DND-41 (cell line): ENCODE data around the gene KRT9.

Experiments used
- ATAC-seq: fragments of 200-7000 bp; cut with Tn5 transposase; 3 replicates; pipeline ENCODE4 v1.9.1; 2021; ENCODE audit warnings: low read depth; ENCODE audit not compliant: insufficient read depth
- DNase-seq: peaks from one replicate; pipeline ENCODE4 v3.0.0-alpha.2; 2020
- H2AFZ ChIP-seq: 2 replicates; pipeline ENCODE4 v1.6.0; 2012; ENCODE audit warnings: low read depth, low read length
- H3K27ac ChIP-seq: 2 replicates; pipeline ENCODE4 v1.5.1; 2012; ENCODE audit warnings: low read length, inconsistent platforms
- H3K27me3 ChIP-seq: fragments of 200-600 bp; sonication (generic); 2 replicates; pipeline ENCODE4 v1.6.0; 2012; ENCODE audit warnings: low read length, mild to moderate bottlenecking, inconsistent platforms; ENCODE audit not compliant: insufficient read depth, poor library complexity
- H3K36me3 ChIP-seq: 2 replicates; pipeline ENCODE4 v1.5.1; 2012; ENCODE audit warnings: low read length, inconsistent platforms; ENCODE audit not compliant: insufficient read depth
- H3K4me1 ChIP-seq: 2 replicates; pipeline ENCODE4 v1.5.1; 2012; ENCODE audit warnings: mild to moderate bottlenecking, low read length; ENCODE audit not compliant: insufficient read depth
- H3K4me2 ChIP-seq: 2 replicates; pipeline ENCODE4 v1.6.0; 2012; ENCODE audit warnings: mild to moderate bottlenecking, moderate library complexity, low read length, inconsistent platforms; ENCODE audit not compliant: insufficient read depth
- H3K4me3 ChIP-seq, 2 experiments: fragments of 200-600 bp in 1 of 2; shearing (Covaris generic) in 1 of 2; 2 replicates each; pipeline ENCODE4 v1.5.1; 2012 to 2016; ENCODE audit warnings: inconsistent platforms in 2 of 2, low read length in 2 of 2, mild to moderate bottlenecking in 2 of 2, low read depth in 1 of 2, moderate library complexity in 1 of 2
- H3K79me2 ChIP-seq: 2 replicates; pipeline ENCODE4 v1.6.0; 2012; ENCODE audit warnings: low read length, inconsistent platforms; ENCODE audit not compliant: insufficient read depth
- H3K9ac ChIP-seq: 2 replicates; pipeline ENCODE4 v1.6.0; 2012; ENCODE audit warnings: low read depth, mild to moderate bottlenecking, inconsistent platforms, low read length, moderate library complexity
- H3K9me3 ChIP-seq: 2 replicates; pipeline ENCODE4 v1.5.1; 2012; ENCODE audit warnings: low read length, moderate library complexity, mild to moderate bottlenecking, inconsistent platforms; ENCODE audit not compliant: insufficient read depth, severe bottlenecking
- H4K20me1 ChIP-seq: 2 replicates; pipeline ENCODE4 v1.6.0; 2012; ENCODE audit warnings: low read length; ENCODE audit not compliant: insufficient read depth
- EZH2 ChIP-seq: IDR thresholded peaks from 3 replicates; pipeline ENCODE4 v1.6.1; 2012; ENCODE audit warnings: borderline replicate concordance, low read depth, mild to moderate bottlenecking, moderate library complexity, low read length, inconsistent platforms; ENCODE audit not compliant: severe bottlenecking
- TF ChIP-seq, protein P1 (sequence below): IDR thresholded peaks from 2 replicates; pipeline ENCODE4 v1.5.1; 2012; ENCODE audit warnings: borderline replicate concordance, low read length, moderate library complexity, mild to moderate bottlenecking; ENCODE audit not compliant: poor library complexity, severe bottlenecking; ENCODE audit errors: extremely low read depth

Gene KRT9

DNA sequence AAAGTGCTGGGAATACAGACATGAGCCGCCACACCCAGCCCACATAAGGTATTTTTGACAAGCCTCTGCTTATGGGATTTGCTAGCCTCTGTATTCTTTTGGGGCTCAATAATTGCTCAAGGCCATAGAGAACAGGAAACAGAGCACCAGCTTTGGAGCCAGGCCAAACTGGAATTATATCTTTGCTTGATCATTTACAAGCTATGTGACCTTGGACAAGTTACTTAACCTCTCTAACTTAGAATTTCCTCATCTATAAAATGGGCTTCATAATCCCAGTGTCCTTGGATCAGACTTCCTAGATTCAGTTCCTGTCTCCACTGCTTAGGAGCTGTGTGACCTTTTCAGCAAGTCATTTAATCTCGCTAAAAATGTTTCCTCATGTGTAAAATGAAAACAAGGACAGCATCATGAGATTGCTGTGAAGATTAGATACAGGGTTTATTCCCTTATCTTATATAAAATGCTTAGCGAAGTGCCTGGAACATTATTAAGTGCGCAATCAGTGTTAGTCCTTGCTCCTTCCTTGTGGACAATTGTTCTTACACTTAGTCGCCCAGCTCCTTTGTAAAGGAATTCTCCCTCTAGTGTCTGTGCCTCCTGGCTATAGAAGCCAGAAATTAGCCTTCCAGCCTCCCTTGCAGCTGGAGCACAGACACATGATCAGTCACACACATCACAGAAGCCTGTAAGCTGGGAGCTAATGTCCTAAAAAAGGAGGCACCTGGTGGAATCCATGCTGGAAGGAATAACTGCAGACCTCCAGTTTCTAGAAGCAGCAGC lies 16.6 kb downstream of the KRT9 start:
- H4K20me1 ChIP-seq, result no peaks in the 10 kb centered on the region

GRCh38 chr17:41553987-41554680 lies 17.7 kb downstream of the KRT9 start:
- Histone ChIP-seq H3K27me3 (peaks cover 11% of the 10 kb centered on the region), H3K9ac (no peak overlapping the region), H3K27ac (no peak overlapping the region), H3K79me2 (no peaks in the 10 kb centered on the region), H3K36me3 (no peaks in the 10 kb centered on the region), H3K4me3 (no peak overlapping the region), H3K4me2 (no peak overlapping the region), H4K20me1 (no peaks in the 10 kb centered on the region; the same call in 1 of the 2 replicates), H2AFZ (no peak overlapping the region), H3K9me3 (no peaks in the 10 kb centered on the region), H3K4me1 (peaks cover under 1% of the 10 kb centered on the region; the same call in 1 of the 2 replicates)
- ATAC-seq (no peak), DNase-seq (no peak)
- TF ChIP-seq EZH2, result no peak
- TF ChIP-seq, protein P1, sequence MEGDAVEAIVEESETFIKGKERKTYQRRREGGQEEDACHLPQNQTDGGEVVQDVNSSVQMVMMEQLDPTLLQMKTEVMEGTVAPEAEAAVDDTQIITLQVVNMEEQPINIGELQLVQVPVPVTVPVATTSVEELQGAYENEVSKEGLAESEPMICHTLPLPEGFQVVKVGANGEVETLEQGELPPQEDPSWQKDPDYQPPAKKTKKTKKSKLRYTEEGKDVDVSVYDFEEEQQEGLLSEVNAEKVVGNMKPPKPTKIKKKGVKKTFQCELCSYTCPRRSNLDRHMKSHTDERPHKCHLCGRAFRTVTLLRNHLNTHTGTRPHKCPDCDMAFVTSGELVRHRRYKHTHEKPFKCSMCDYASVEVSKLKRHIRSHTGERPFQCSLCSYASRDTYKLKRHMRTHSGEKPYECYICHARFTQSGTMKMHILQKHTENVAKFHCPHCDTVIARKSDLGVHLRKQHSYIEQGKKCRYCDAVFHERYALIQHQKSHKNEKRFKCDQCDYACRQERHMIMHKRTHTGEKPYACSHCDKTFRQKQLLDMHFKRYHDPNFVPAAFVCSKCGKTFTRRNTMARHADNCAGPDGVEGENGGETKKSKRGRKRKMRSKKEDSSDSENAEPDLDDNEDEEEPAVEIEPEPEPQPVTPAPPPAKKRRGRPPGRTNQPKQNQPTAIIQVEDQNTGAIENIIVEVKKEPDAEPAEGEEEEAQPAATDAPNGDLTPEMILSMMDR, result no peak

More for the DNA sequence above, 16.6 kb downstream of the KRT9 start:
- Histone ChIP-seq H3K36me3 (no peaks in the 10 kb centered on the region), H2AFZ (no peak overlapping the region), H3K4me2 (no peak overlapping the region), H3K4me1 (no peaks in the 10 kb centered on the region), H3K27me3 (peaks cover 11% of the 10 kb centered on the region), H3K27ac (no peak overlapping the region), H3K4me3 (no peak overlapping the region), H3K9ac (no peak overlapping the region), H3K79me2 (no peaks in the 10 kb centered on the region), H3K9me3 (no peaks in the 10 kb centered on the region)
- DNase-seq, result no peak
- no peak for ATAC-seq
- TF ChIP-seq EZH2, result no peak
- TF ChIP-seq, protein P1, result no peak

DNA sequence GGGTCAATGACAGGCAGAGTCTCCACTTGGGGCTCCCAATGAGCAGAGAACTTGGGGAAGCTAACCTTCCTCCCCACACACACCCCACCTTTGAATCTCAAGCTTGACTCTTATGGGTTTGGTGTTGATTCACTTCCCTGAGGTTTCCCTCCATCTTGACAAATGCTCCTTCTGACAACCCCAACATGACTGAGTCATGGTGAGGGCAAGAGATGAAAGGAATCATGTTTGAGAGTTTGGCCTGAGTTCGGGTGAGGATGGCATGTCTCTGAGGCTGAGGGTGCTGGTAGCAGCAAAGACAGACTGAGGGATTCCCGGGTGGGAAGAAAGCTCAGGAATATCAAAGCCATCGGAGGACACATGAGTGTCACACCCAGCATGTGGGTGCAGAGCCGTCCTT lies 18.7 kb downstream of the KRT9 start:
- no peak for DNase-seq

More for the DNA sequence above, 18.7 kb downstream of the KRT9 start:
- H3K27ac ChIP-seq, result no peak overlapping the region
- no peaks in the 10 kb centered on the region for H3K79me2 ChIP-seq
- no peak overlapping the region for H3K4me3 ChIP-seq
- no peaks in the 10 kb centered on the region for H3K36me3 ChIP-seq
- no peak overlapping the region for H3K9ac ChIP-seq
- no peak overlapping the region for H3K4me2 ChIP-seq
- no peak for TF ChIP-seq EZH2
- TF ChIP-seq, protein P1, result no peak
- H3K27me3 ChIP-seq, result peaks cover 11% of the 10 kb centered on the region
- H3K4me1 ChIP-seq, result peaks cover 3% of the 10 kb centered on the region; the same call in 1 of the 2 replicates
- ATAC-seq, result no peak
- no peaks in the 10 kb centered on the region; the same call in 1 of the 2 replicates for H4K20me1 ChIP-seq
- H3K9me3 ChIP-seq, result no peaks in the 10 kb centered on the region
- no peak overlapping the region for H2AFZ ChIP-seq
